Measurements from ENCODE around the gene MZT1. TPM values are rescaled to one million over a fixed set of nuclear protein-coding genes. Genes with fewer than 3 reads are reported as not detected.

The MZT1 gene
- total and polyA plus RNA-seq, 2 donors (not counting 3 experiments of a cell fraction or from before 2014, with no cell fraction given), result 6.3 to 19.4 TPM

DNA sequence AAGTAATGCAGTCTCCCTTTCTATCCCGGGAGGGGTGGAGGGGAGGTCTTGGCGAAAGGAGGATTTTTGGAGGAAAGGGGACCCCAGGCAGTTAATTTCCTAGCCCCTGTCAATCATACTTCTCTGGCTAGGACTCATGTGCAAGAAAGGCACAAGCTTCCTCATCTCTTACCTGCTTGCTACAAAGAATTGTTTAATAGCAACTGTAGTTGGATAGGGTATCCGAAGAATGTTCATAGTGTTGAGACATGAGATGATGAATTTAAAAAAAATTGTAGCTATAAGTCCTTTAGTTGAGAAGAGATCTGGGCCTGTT lies 819 bp upstream of the MZT1 start:
- H2AFZ ChIP-seq (ENCODE audit: low read depth, low read length), result peak overlapping the region; percentile 93
- peak overlapping the region; percentile 45 for H3K9ac ChIP-seq (replicated peaks; ENCODE audit: extremely low read depth, insufficient read depth, low read length)
- no peaks in the 10 kb centered on the region for H3K9me3 ChIP-seq (replicated peaks; ENCODE audit: control insufficient read depth, insufficient read depth, low read length)
- FAIRE-seq, result peak; percentile 31
- peak overlapping the region; percentile 42 to 77 (median 76) for H3K4me3 ChIP-seq (replicated peaks in 1 of 3; ENCODE audit: insufficient read depth in 1 of 3, low read depth in 1 of 3, low read length in 3 of 3)
- TF ChIP-seq MYC (IDR thresholded peaks at IDR 0.05; ENCODE audit: low read depth, low read length) (no peak), FOS (IDR thresholded peaks at IDR 0.05; ENCODE audit: borderline replicate concordance, insufficient read depth, low read length) (no peak), JUN (IDR thresholded peaks at IDR 0.05; ENCODE audit: borderline replicate concordance, insufficient read depth, insufficient read length, low read depth) (no peak), EZH2 (IDR thresholded peaks at IDR 0.05; ENCODE audit: borderline replicate concordance, low read depth, low read length, severe bottlenecking) (no peak), GATA2 (IDR thresholded peaks at IDR 0.05; ENCODE audit: insufficient read depth, insufficient read length, low read depth, low read length) (no peak), POLR2A (IDR thresholded peaks at IDR 0.05; ENCODE audit: low read depth, low read length) (no peak), POLR2AphosphoS5 (IDR thresholded peaks at IDR 0.05; ENCODE audit: insufficient read depth, low read depth, low read length) (no peak)
- TF ChIP-seq, protein P1, sequence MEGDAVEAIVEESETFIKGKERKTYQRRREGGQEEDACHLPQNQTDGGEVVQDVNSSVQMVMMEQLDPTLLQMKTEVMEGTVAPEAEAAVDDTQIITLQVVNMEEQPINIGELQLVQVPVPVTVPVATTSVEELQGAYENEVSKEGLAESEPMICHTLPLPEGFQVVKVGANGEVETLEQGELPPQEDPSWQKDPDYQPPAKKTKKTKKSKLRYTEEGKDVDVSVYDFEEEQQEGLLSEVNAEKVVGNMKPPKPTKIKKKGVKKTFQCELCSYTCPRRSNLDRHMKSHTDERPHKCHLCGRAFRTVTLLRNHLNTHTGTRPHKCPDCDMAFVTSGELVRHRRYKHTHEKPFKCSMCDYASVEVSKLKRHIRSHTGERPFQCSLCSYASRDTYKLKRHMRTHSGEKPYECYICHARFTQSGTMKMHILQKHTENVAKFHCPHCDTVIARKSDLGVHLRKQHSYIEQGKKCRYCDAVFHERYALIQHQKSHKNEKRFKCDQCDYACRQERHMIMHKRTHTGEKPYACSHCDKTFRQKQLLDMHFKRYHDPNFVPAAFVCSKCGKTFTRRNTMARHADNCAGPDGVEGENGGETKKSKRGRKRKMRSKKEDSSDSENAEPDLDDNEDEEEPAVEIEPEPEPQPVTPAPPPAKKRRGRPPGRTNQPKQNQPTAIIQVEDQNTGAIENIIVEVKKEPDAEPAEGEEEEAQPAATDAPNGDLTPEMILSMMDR (IDR thresholded peaks at IDR 0.05; ENCODE audit: extremely low read depth in 1 of 2, insufficient read depth in 1 of 2, low read depth in 1 of 2, low read length in 2 of 2), result no peak
- TF ChIP-seq, protein P2, sequence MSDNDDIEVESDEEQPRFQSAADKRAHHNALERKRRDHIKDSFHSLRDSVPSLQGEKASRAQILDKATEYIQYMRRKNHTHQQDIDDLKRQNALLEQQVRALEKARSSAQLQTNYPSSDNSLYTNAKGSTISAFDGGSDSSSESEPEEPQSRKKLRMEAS (IDR thresholded peaks at IDR 0.05; ENCODE audit: insufficient read depth, insufficient read length), result no peak
- intact Hi-C loops (cut with micrococcal nuclease) (no loop called here), dilution Hi-C loops (cut with MboI; ENCODE audit: extremely low pct_ligation_motif_present, low sequenced_read_pairs) (no loop called here)
- H3K36me3 ChIP-seq (ENCODE audit: control insufficient read depth in 2 of 2, extremely low read depth in 1 of 2, insufficient read depth in 2 of 2, low read length in 2 of 2), result peaks cover 0 to 2% of the 10 kb centered on the region in 2 experiments
- no peaks in the 10 kb centered on the region for H3K27me3 ChIP-seq (ENCODE audit: control insufficient read depth in 2 of 2, insufficient read depth in 2 of 2, low read length in 2 of 2)
- peaks cover 78% of the 10 kb centered on the region for H3K79me2 ChIP-seq (ENCODE audit: control insufficient read depth, insufficient read depth, low read length)
- CTCF ChIA-PET, result interaction anchor here (0.7 to 1.0 kb wide), 3 partner anchors 10 to 76 kb away, joined by 3 read pairs; no protein-coding TSS in a partner anchor
- no peak overlapping the region for H3K27ac ChIP-seq (ENCODE audit: insufficient read depth, low read depth, low read length)
- no peaks in the 10 kb centered on the region for H3K9me1 ChIP-seq (replicated peaks; ENCODE audit: control insufficient read depth, extremely low read depth, insufficient read depth, low read length)
- peak; percentile 13 for DNase-seq (ENCODE audit: low read depth, low spot score)
- BruUV-seq (replicated peaks), result TSS peak; percentile 35
- peaks cover 24% of the 10 kb centered on the region for H3K4me1 ChIP-seq (ENCODE audit: control insufficient read depth, extremely low read depth, insufficient read depth, low read length)
- POLR2A ChIA-PET, result no interaction called here
- no peaks in the 10 kb centered on the region for H4K20me1 ChIP-seq (replicated peaks; ENCODE audit: control insufficient read depth, extremely low read depth, insufficient read depth, low read length)
- H3K4me2 ChIP-seq (ENCODE audit: insufficient read depth, low read length), result peak overlapping the region; percentile 60

Measured in endothelial cell of umbilical vein (primary cell).